Gastrocnemius medialis (tissue), 4 donors: ENCODE data around the gene VAMP4.

Experiments
- CTCF ChIP-seq, 5 experiments: fragments of 450-650 bp in 3 of 5; fragments of 200-600 bp in 2 of 5; sonication (generic) in 2 of 5; IDR thresholded peaks in 4 of 5; conservative IDR thresholded peaks in 1 of 5; 1 replicate in 4 of 5; 2 replicates in 1 of 5; pipeline ENCODE4 v1.5.1; 2016 to 2019; ENCODE audit warnings: antibody characterized with exemption in 5 of 5, mild to moderate bottlenecking in 3 of 5, moderate library complexity in 3 of 5
- POLR2A ChIP-seq, 2 donors: fragments of 450-650 bp; IDR thresholded peaks; one replicate each; pipeline ENCODE4 v1.6.1; 2017; ENCODE audit warnings: antibody characterized with exemption in 2 of 2, mild to moderate bottlenecking in 2 of 2, moderate library complexity in 2 of 2

- TF ChIP-seq CTCF (IDR thresholded peaks at IDR 0.05 in 4 of 5, conservative IDR thresholded peaks at IDR 0.05 in 1 of 5), result no peak
- TF ChIP-seq POLR2A (IDR thresholded peaks at IDR 0.05), result no peak
Measured at GRCh38 chr1:171788696-171789095, 46.8 kb upstream of the VAMP4 start.
